ENCODE results near the gene ESPN. TPM values are rescaled to one million over a fixed set of nuclear protein-coding genes. Genes with fewer than 3 reads are reported as not detected.
"Not testable (repeated sequence)": the region's sequence is repeated elsewhere in the genome, so short reads cannot be mapped to it uniquely, and the experiment has no call there.

ESPN gene
- total RNA-seq, 2 experiments from 2014 or later: 0.08 to 0.23 TPM

- ChIA-PET POLR2A (no interaction called here), CTCF (interaction anchor here (0.9 to 5.2 kb wide), 21 partner anchors 9 to 194 kb away, joined by 3 to 59 read pairs (median 5); partner anchors contain the start of genes ICMT, NOL9, PLEKHG5 and TAS1R1)
Observed at GRCh38 chr1:6424000-6424565, 493 bp upstream of the ESPN start.

- ChIA-PET POLR2A (no interaction called here), CTCF (interaction anchor here (0.6 to 1.3 kb wide), 5 partner anchors 11 to 221 kb away, joined by 3 to 7 read pairs (median 5); no protein-coding TSS in a partner anchor)
Observed at GRCh38 chr1:6425658-6426057, 1.1 kb downstream of the ESPN start.

DNA sequence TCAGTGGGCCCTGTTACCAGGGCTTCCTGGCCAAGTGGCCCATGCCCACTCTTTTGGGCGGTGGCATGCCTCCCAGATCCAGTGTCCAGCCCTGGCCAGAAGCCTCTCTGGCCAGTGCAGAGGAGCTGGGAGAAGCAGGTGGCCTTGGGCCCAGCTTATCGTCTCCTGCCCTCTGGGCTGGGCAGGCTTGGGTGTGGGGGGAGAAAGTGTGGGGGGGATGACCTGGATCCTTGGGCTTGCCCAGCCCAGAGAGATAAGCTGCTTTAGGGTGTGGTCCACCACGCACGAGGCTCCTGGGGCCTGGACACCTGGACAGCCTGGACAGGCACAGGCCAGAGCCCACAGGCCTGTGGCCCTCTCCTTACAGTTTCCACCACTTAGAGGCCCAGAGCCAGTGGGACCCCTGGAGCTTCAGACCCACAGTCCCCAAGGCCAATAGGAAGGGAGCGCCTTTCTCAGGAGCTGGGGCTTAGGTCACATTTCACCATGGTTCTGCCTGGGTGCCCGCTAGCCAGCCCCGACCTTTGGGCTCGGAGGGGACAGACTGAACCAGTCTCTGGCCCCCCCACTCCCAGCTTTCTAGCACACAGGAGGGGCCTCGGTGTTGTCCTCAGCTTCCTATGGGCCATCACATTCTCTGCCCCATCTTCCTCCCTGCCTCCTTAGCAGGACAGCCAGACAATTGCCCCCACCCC, 1.8 kb downstream of the ESPN start:
- ChIA-PET CTCF (interaction anchor here (0.6 to 0.9 kb wide), 4 partner anchors 12 to 220 kb away, joined by 3 to 6 read pairs (median 5); no protein-coding TSS in a partner anchor), POLR2A (no interaction called here)

DNA sequence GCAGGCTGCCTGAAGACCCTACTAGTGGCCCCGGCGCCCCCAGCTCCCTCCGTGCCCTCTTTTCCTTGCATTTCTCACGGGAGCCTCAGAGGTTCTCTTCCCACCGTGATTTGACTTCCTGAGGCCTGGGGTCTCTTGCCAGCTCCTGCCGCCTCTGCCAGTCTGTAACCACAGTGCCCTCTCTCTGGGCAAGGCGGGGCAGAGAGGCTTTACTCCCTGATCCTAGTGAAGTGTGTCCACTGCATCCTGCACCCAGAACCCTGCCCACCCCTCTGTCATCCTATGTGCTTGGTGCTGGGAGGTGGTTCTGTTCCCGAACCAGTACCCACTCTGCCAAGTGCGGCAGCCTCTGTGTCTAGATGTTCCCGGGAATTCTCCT, 2.4 kb downstream of the ESPN start:
- ChIA-PET CTCF (interaction anchor here (0.7 kb wide), 1 partner anchor 12 kb away, joined by 3 read pairs; no protein-coding TSS in a partner anchor), POLR2A (no interaction called here)

- ChIA-PET POLR2A (no interaction called here), CTCF (interaction anchor here (0.7 to 0.9 kb wide), 2 partner anchors 10 to 13 kb away, joined by 3 to 4 read pairs; no protein-coding TSS in a partner anchor)
Observed at GRCh38 chr1:6427441-6428390, 3.1 kb downstream of the ESPN start.

DNA sequence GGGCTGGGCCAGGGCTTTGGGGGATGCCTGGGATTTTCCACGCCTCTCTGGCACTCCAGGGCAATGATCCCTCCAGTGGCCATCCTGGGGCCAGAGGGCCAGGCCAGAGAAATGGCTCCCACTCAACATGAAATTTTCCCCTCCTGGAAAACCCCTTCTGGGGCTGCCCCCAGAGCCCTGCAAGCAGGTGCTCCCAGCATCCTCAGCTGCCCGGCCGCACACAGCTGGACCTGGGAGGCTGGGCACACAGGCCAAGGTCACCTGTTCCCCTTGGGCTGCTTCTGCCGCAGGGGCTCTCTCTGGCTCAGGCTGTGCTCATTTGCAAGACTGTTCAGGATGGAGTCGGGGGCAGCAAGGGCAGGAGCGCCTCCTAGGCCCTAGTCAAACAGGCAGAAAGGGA, 3.9 kb downstream of the ESPN start:
- CTCF ChIA-PET, POLR2A ChIA-PET: not testable (repeated sequence)

- ChIA-PET CTCF (interaction anchor here (0.6 to 1.2 kb wide), 3 partner anchors 183 to 367 kb away, joined by 3 read pairs; no protein-coding TSS in a partner anchor), POLR2A (interaction anchor here (0.5 kb wide), 1 partner anchor 35 kb away, joined by 3 read pairs; no protein-coding TSS in a partner anchor)
Observed at GRCh38 chr1:6429660-6430411, 5.3 kb downstream of the ESPN start.

DNA sequence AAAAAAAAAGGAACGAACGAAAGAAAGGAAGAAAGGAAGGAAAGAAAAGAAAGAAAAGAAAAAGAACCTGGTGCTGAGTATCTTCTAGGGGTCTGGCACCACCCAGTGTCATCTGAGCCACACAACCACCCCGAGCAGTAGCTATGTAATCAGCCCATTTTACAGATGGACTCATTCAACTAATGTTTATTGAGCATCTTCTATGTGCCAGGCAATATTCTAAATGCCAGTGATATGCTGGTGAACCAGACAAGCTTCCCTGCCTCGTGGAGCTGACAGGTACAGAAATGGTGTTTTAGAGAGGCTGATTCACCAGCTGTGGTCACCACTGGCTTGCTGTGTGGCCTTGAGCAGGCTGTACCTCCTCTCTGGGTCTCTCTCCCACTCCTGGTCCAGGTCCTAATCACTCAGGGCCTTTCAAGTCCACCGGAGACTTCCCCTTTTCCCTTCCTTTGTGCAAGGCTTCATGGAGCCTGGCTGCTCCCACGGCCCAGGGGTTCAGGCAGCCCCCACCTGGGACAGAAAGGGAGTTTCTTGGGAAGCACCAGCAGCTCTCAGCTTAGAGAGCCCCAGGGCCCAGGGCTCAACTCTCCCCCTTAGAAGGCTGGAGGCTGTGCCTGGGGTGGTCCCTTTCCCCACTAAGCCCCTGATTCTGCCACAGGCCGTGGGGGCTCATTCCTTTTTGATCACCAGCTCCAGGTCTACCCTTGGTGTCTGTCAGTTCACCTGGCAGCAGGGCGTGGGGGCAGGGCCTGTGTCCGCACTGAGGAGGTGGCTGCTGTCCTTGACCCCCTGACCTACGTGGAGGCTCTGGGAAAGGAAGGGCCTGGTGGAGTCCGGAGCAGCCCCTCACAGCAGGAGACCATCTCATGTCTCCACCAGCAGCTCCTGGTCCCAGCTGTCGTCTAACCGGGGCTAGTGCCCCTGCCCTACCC, 7.3 kb downstream of the ESPN start:
- CTCF ChIA-PET: interaction anchor here (0.6 to 1.8 kb wide), 5 partner anchors 9 to 486 kb away, joined by 3 to 6 read pairs (median 3); no protein-coding TSS in a partner anchor
- POLR2A ChIA-PET: not testable (repeated sequence)

DNA sequence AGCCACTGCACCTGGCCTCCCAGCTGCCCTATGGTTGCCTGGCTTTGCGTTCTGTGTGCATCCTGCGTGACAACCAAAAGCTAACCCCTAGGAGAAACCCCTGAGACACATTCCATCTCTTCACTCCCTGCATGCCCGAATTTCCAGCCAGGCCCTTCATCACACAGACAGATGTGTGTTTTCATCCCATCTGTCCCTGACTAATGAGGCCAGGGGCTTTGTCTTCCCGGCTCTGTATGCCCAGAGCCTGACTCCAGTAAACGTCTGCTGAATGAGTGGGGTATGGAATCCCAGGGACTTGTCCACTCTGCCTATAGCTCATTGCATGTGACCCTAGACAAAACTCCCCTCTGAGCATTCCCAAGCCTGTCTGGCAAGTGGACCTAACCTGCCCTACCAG, 9.6 kb downstream of the ESPN start:
- CTCF ChIA-PET: no interaction called here
- POLR2A ChIA-PET: no interaction called here

DNA sequence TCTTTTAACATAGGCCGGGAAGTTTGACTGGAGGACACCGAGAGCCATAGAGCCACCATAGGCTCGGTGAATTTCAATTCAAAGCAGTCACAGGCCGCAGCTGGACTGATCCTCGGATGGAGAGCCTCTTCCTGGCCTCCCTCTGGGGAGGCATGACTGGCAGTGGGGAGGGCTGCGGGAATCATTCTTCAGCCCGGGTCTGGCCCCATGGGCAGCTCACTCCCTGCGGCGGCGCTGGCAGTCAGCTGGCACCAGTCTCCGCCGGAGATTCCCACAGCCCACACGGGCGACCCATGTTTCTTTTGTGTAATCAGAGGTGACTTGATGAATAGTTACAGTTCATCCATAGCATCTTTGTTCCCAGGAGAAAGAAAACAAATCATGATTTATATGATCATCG, 10.6 kb downstream of the ESPN start:
- ChIA-PET CTCF (interaction anchor here (0.6 to 0.9 kb wide), 2 partner anchors 12 to 39 kb away, joined by 3 read pairs; no protein-coding TSS in a partner anchor), POLR2A (no interaction called here)

DNA sequence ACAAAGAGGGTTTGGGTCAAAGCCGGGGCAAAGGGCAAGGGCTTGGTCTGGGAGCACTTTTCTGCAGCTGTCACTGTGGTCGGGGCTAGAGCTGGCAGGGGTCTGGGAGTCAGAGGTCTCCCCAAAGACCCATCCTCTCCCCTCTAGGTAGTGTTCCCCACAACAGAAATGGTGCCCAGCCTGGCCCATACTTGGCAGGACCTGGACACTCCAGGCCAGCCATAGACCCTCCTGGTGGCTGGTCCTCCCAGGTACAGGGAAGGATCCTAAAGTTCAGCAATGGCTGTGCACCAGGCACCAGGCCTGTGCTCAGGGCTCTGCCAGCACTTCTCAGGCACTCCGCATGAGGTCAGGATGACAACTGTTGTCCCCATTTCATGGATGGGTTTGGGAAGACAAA, 11.0 kb downstream of the ESPN start:
- CTCF ChIA-PET: interaction anchor here (0.6 to 0.9 kb wide), 2 partner anchors 13 to 39 kb away, joined by 3 read pairs; no protein-coding TSS in a partner anchor
- POLR2A ChIA-PET: no interaction called here

GRCh38 chr1:6436277-6436676, 11.7 kb downstream of the ESPN start:
- POLR2A ChIA-PET, CTCF ChIA-PET: not testable (repeated sequence)

GRCh38 chr1:6437012-6437700, 12.6 kb downstream of the ESPN start:
- CTCF ChIA-PET: interaction anchor here (0.5 to 5.9 kb wide), 25 partner anchors 9 to 190 kb away, joined by 3 to 59 read pairs (median 5); partner anchors contain the start of genes ESPN and HES2
- POLR2A ChIA-PET: not testable (repeated sequence)

GRCh38 chr1:6438047-6438525, 13.5 kb downstream of the ESPN start:
- POLR2A ChIA-PET: no interaction called here
- CTCF ChIA-PET: interaction anchor here (0.5 to 5.9 kb wide), 29 partner anchors 8 to 193 kb away, joined by 3 to 59 read pairs (median 4); partner anchors contain the start of genes ESPN and HES2

GRCh38 chr1:6440198-6441126, 15.9 kb downstream of the ESPN start:
- POLR2A ChIA-PET: no interaction called here

DNA sequence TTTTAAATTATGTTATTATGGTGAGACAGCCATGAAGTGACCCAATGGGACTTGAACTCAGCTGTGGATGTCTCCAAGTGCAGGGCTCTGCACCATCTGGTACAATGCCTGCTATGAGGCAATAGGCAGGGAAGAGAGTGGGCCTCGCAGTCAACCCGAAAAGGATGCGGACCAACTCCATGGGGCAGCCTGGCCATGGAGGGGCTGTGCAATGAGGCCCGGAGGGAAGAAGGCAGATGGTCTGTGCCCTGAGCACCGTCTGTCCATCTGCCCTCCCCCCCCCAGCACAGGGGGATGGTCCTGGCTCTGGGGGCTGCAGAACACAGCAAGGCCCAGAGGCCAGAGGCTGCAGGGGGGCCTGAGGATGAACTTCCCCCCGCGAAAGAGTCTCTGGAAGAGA, 17.0 kb downstream of the ESPN start:
- ChIA-PET CTCF (interaction anchor here (5.1 to 5.9 kb wide), 2 partner anchors 9 to 20 kb away, joined by 40 to 59 read pairs; partner anchors contain the start of gene HES2), POLR2A (no interaction called here)

More at GRCh38 chr1:6440198-6441126, 15.9 kb downstream of the ESPN start:
- CTCF ChIA-PET: interaction anchor here (1.0 to 5.9 kb wide), 6 partner anchors 10 to 202 kb away, joined by 3 to 59 read pairs (median 17); partner anchors contain the start of gene HES2
